H9 (cell line): ENCODE data around the gene POLK. TPM values are rescaled to one million over a fixed set of nuclear protein-coding genes. Genes with fewer than 3 reads are reported as not detected.

ENCODE experiments used
- DNase-seq: peaks from one replicate; pipeline ENCODE4 v3.0.0-alpha.2; 2017
- H2AFZ ChIP-seq: one replicate; pipeline ENCODE4 v1.6.1; 2013; ENCODE audit warnings: mild to moderate bottlenecking, low read length, control low read depth, moderate library complexity
- H2AK5ac ChIP-seq: 2 replicates; pipeline ENCODE4 v1.6.1; 2013; ENCODE audit warnings: low read length, control low read depth, mixed read lengths; ENCODE audit not compliant: insufficient read length
- H2BK120ac ChIP-seq: one replicate; pipeline ENCODE4 v1.6.1; 2013; ENCODE audit warnings: low read depth, mild to moderate bottlenecking, low read length, control low read depth, inconsistent platforms; ENCODE audit not compliant: poor library complexity, severe bottlenecking
- H2BK12ac ChIP-seq: 2 replicates; pipeline ENCODE4 v1.6.1; 2013; ENCODE audit warnings: low read length, control low read depth, mixed read lengths, low read depth; ENCODE audit not compliant: insufficient read length
- H2BK15ac ChIP-seq: 2 replicates; pipeline ENCODE4 v1.6.1; 2013; ENCODE audit warnings: low read depth, low read length, control low read depth
- H2BK20ac ChIP-seq: one replicate; pipeline ENCODE4 v1.6.1; 2013; ENCODE audit warnings: low read depth, mild to moderate bottlenecking, low read length, control low read depth, inconsistent platforms; ENCODE audit not compliant: poor library complexity, severe bottlenecking
- H2BK5ac ChIP-seq: 2 replicates; pipeline ENCODE4 v1.6.1; 2013; ENCODE audit warnings: low read length, control low read depth, mixed read lengths; ENCODE audit not compliant: insufficient read length
- H3K14ac ChIP-seq: 2 replicates; pipeline ENCODE4 v1.6.1; 2013; ENCODE audit warnings: low read length, control low read depth; ENCODE audit not compliant: insufficient read depth
- H3K18ac ChIP-seq: 2 replicates; pipeline ENCODE4 v1.6.1; 2013; ENCODE audit warnings: low read depth, mild to moderate bottlenecking, mixed read lengths, low read length, control low read depth; ENCODE audit not compliant: insufficient read length
- H3K23ac ChIP-seq: 2 replicates; pipeline ENCODE4 v1.6.1; 2013; ENCODE audit warnings: low read length, control low read depth, mixed read lengths, low read depth; ENCODE audit not compliant: insufficient read length
- H3K23me2 ChIP-seq: 2 replicates; pipeline ENCODE4 v1.6.1; 2013; ENCODE audit warnings: low read depth, mild to moderate bottlenecking, mixed read lengths, low read length, control low read depth; ENCODE audit not compliant: insufficient read length, poor library complexity, severe bottlenecking
- H3K27ac ChIP-seq: 2 replicates; pipeline ENCODE4 v1.5.1; 2013; ENCODE audit warnings: low read length, control low read depth, mixed read lengths, low read depth; ENCODE audit not compliant: insufficient read length
- H3K27me3 ChIP-seq: 2 replicates; pipeline ENCODE4 v1.6.1; 2013; ENCODE audit warnings: low read length, control low read depth, inconsistent platforms; ENCODE audit not compliant: insufficient read depth
- H3K4ac ChIP-seq: 2 replicates; pipeline ENCODE4 v1.6.1; 2013; ENCODE audit warnings: low read depth, mild to moderate bottlenecking, control low read depth, inconsistent platforms, low read length, moderate library complexity
- H3K4me1 ChIP-seq: 2 replicates; pipeline ENCODE4 v1.6.1; 2013; ENCODE audit warnings: low read length, control low read depth, inconsistent platforms; ENCODE audit not compliant: insufficient read depth
- H3K4me2 ChIP-seq: 2 replicates; pipeline ENCODE4 v1.6.1; 2013; ENCODE audit warnings: low read length, control low read depth, mixed read lengths; ENCODE audit not compliant: insufficient read length, insufficient read depth
- H3K56ac ChIP-seq: 2 replicates; pipeline ENCODE4 v1.6.1; 2013; ENCODE audit warnings: low read depth, mild to moderate bottlenecking, mixed read lengths, low read length, control low read depth; ENCODE audit not compliant: insufficient read length
- H3K79me1 ChIP-seq: 2 replicates; pipeline ENCODE4 v1.6.1; 2013; ENCODE audit warnings: low read depth, mild to moderate bottlenecking, moderate library complexity, low read length, control low read depth, inconsistent platforms; ENCODE audit not compliant: insufficient read depth, poor library complexity, severe bottlenecking
- H3K79me2 ChIP-seq: 2 replicates; pipeline ENCODE4 v1.6.1; 2013; ENCODE audit warnings: low read length, control low read depth, inconsistent platforms; ENCODE audit not compliant: insufficient read depth
- H3K9ac ChIP-seq: 2 replicates; pipeline ENCODE4 v1.6.1; 2013; ENCODE audit warnings: low read length, control low read depth, mixed read lengths; ENCODE audit not compliant: insufficient read length; ENCODE audit errors: extremely low read depth
- H3K9me3 ChIP-seq: one replicate; pipeline ENCODE4 v1.6.1; 2013; ENCODE audit warnings: low read depth, low read length, inconsistent platforms; ENCODE audit not compliant: control insufficient read depth
- H3T11ph ChIP-seq: one replicate; pipeline ENCODE4 v1.6.1; 2013; ENCODE audit warnings: mild to moderate bottlenecking, low read length, control low read depth, inconsistent platforms
- H4K20me1 ChIP-seq: one replicate; pipeline ENCODE4 v1.6.1; 2013; ENCODE audit not compliant: control insufficient read depth, insufficient read length, insufficient read depth
- H4K5ac ChIP-seq: 2 replicates; pipeline ENCODE4 v1.6.1; 2013; ENCODE audit warnings: low read depth, mild to moderate bottlenecking, mixed read lengths, low read length, control low read depth; ENCODE audit not compliant: insufficient read length
- H4K8ac ChIP-seq: replicated peaks from 2 replicates; pipeline ENCODE4 v1.6.1; 2013; ENCODE audit warnings: low read length, control low read depth, mixed read lengths, low read depth; ENCODE audit not compliant: insufficient read length
- H4K91ac ChIP-seq: 2 replicates; pipeline ENCODE4 v1.6.1; 2013; ENCODE audit warnings: low read depth, mild to moderate bottlenecking, moderate library complexity, mixed read lengths, low read length, control low read depth; ENCODE audit not compliant: insufficient read length
- H3K27ac Mint-ChIP-seq, 3 experiments: 2 replicates in 2 of 3; 3 replicates in 1 of 3; pipeline ENCODE4 v1.8.0; 2020 to 2021; ENCODE audit warnings: mixed read lengths in 3 of 3, mild to moderate bottlenecking in 1 of 3, moderate library complexity in 1 of 3
- H3K27me3 Mint-ChIP-seq: 2 replicates; pipeline ENCODE4 v1.8.0; 2021; ENCODE audit warnings: low read depth, mild to moderate bottlenecking, moderate library complexity, mixed read lengths
- H3K36me3 Mint-ChIP-seq, 3 experiments: 2 replicates in 2 of 3; 3 replicates in 1 of 3; pipeline ENCODE4 v1.8.0; 2020 to 2021; ENCODE audit warnings: low read depth in 3 of 3, mixed read lengths in 3 of 3; ENCODE audit not compliant: insufficient read depth in 1 of 3
- H3K4me1 Mint-ChIP-seq, 2 experiments: 2 replicates each; pipeline ENCODE4 v1.8.0; 2020; ENCODE audit warnings: mixed read lengths in 2 of 2
- H3K4me3 Mint-ChIP-seq, 2 experiments: 2 replicates in 1 of 2; 3 replicates in 1 of 2; pipeline ENCODE4 v1.8.0; 2020 to 2021; ENCODE audit warnings: mild to moderate bottlenecking in 2 of 2, mixed read lengths in 2 of 2, moderate library complexity in 1 of 2
- H3K9me3 Mint-ChIP-seq, 2 experiments: 2 replicates in 1 of 2; 3 replicates in 1 of 2; pipeline ENCODE4 v1.8.0; 2020; ENCODE audit warnings: mild to moderate bottlenecking in 2 of 2, mixed read lengths in 2 of 2, moderate library complexity in 1 of 2
- CTCF ChIP-seq: fragments of 200-600 bp; sonication (generic); conservative IDR thresholded peaks from 3 replicates; pipeline ENCODE4 v1.8.0; 2021; ENCODE audit warnings: antibody characterized with exemption, mild to moderate bottlenecking
- total RNA-seq: library from RNA; stranded (reverse); gene quantifications from 2 replicates; pipeline ENCODE4 v1.2.1, GENCODE V29; 2021

The POLK gene
- total RNA-seq, 1 experiment from 2014 or later, result 7.6 TPM

GRCh38 chr5:75522025-75522424 is 10.3 kb downstream of the POLK start:
- H3K27ac ChIP-seq, result no peak overlapping the region
- H3K4me1 ChIP-seq, result no peaks in the 10 kb centered on the region
- no peaks in the 10 kb centered on the region for H3K27me3 Mint-ChIP-seq
- H2BK120ac ChIP-seq, result no peak overlapping the region
- H3K9ac ChIP-seq, result no peak overlapping the region
- no peak for DNase-seq
- no peak overlapping the region for H4K5ac ChIP-seq
- no peaks in the 10 kb centered on the region for H4K20me1 ChIP-seq
- no peaks in the 10 kb centered on the region for H3K9me3 ChIP-seq
- TF ChIP-seq CTCF, result no peak
- H3K4ac ChIP-seq, result no peak overlapping the region
- no peak overlapping the region for H2BK12ac ChIP-seq
- H2AFZ ChIP-seq, result no peak overlapping the region
- peaks cover 15 to 23% (median 17%) of the 10 kb centered on the region in 3 experiments for H3K36me3 Mint-ChIP-seq
- H3K4me2 ChIP-seq, result no peak overlapping the region
- no peak overlapping the region for H3K23ac ChIP-seq
- H3K23me2 ChIP-seq, result no peaks in the 10 kb centered on the region
- H3K79me1 ChIP-seq, result peaks cover 6% of the 10 kb centered on the region
- H4K8ac ChIP-seq, result no peak overlapping the region
- H3T11ph ChIP-seq, result no peak overlapping the region
- H2AK5ac ChIP-seq, result no peak overlapping the region
- peaks cover 12 to 18% of the 10 kb centered on the region in 2 experiments for H3K9me3 Mint-ChIP-seq
- no peak overlapping the region for H3K18ac ChIP-seq
- no peak overlapping the region for H4K91ac ChIP-seq
- H2BK15ac ChIP-seq, result no peak overlapping the region
- H3K4me1 Mint-ChIP-seq, result peaks cover 6 to 7% of the 10 kb centered on the region in 2 experiments; a peak in 3 of 4 replicates
- no peak overlapping the region for H3K56ac ChIP-seq
- H3K4me3 Mint-ChIP-seq, result no peak overlapping the region
- no peak overlapping the region for H3K14ac ChIP-seq
- no peak overlapping the region for H2BK20ac ChIP-seq
- no peak overlapping the region; a peak in 1 of 7 replicates for H3K27ac Mint-ChIP-seq
- H3K79me2 ChIP-seq, result peaks cover 2% of the 10 kb centered on the region; the same call in 1 of the 2 replicates
- H3K27me3 ChIP-seq, result no peaks in the 10 kb centered on the region
- no peak overlapping the region for H2BK5ac ChIP-seq
